Chondrocyte (in vitro differentiated cells): Measurements from ENCODE around the gene MFGE8. TPM values are rescaled to one million over a fixed set of nuclear protein-coding genes. Genes with fewer than 3 reads are reported as not detected.

Source experiments
- DNase-seq: peaks from one replicate; pipeline ENCODE4 v3.0.0; 2021; ENCODE audit warnings: mixed read lengths, low spot score
- H3K27ac Mint-ChIP-seq: one replicate; pipeline ENCODE4 v1.8.0; 2021; ENCODE audit warnings: mild to moderate bottlenecking, moderate library complexity, mixed read lengths; ENCODE audit not compliant: unreplicated experiment
- H3K27me3 Mint-ChIP-seq: 2 replicates; pipeline ENCODE4 v1.8.0; 2021; ENCODE audit warnings: low read depth, mixed read lengths
- H3K36me3 Mint-ChIP-seq: 2 replicates; pipeline ENCODE4 v1.8.0; 2021; ENCODE audit warnings: low read depth, mixed read lengths
- H3K4me1 Mint-ChIP-seq: 2 replicates; pipeline ENCODE4 v1.8.0; 2021; ENCODE audit warnings: low read depth, mild to moderate bottlenecking, mixed read lengths
- H3K4me3 Mint-ChIP-seq: one replicate; pipeline ENCODE4 v1.8.0; 2021; ENCODE audit warnings: mild to moderate bottlenecking, moderate library complexity, mixed read lengths; ENCODE audit not compliant: unreplicated experiment
- H3K9me3 Mint-ChIP-seq: 2 replicates; pipeline ENCODE4 v1.8.0; 2021; ENCODE audit warnings: low read depth, mixed read lengths
- total RNA-seq: library from RNA; stranded (reverse); gene quantifications from 3 replicates; pipeline ENCODE4 v1.2.1, GENCODE V29; 2021
- TF ChIP-seq, protein P1 (sequence below): fragments of 200-600 bp; sonication (generic); IDR thresholded peaks from 2 replicates; pipeline ENCODE4 v1.5.0; 2021; ENCODE audit warnings: antibody characterized with exemption, mild to moderate bottlenecking, moderate library complexity

The MFGE8 gene
- total RNA-seq, 1 donor from 2014 or later: 305 TPM

- TF ChIP-seq, protein P1, sequence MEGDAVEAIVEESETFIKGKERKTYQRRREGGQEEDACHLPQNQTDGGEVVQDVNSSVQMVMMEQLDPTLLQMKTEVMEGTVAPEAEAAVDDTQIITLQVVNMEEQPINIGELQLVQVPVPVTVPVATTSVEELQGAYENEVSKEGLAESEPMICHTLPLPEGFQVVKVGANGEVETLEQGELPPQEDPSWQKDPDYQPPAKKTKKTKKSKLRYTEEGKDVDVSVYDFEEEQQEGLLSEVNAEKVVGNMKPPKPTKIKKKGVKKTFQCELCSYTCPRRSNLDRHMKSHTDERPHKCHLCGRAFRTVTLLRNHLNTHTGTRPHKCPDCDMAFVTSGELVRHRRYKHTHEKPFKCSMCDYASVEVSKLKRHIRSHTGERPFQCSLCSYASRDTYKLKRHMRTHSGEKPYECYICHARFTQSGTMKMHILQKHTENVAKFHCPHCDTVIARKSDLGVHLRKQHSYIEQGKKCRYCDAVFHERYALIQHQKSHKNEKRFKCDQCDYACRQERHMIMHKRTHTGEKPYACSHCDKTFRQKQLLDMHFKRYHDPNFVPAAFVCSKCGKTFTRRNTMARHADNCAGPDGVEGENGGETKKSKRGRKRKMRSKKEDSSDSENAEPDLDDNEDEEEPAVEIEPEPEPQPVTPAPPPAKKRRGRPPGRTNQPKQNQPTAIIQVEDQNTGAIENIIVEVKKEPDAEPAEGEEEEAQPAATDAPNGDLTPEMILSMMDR: no peak
- H3K9me3 Mint-ChIP-seq: no peaks in the 10 kb centered on the region
- H3K4me1 Mint-ChIP-seq: peaks cover 57% of the 10 kb centered on the region
- peaks cover 13% of the 10 kb centered on the region for H3K36me3 Mint-ChIP-seq
- H3K4me3 Mint-ChIP-seq: no peak overlapping the region
- no peaks in the 10 kb centered on the region for H3K27me3 Mint-ChIP-seq
- peak overlapping the region; percentile 96 for H3K27ac Mint-ChIP-seq
- DNase-seq: no peak
Observed at GRCh38 chr15:88900982-88901418, 12.2 kb downstream of the MFGE8 start.

DNA sequence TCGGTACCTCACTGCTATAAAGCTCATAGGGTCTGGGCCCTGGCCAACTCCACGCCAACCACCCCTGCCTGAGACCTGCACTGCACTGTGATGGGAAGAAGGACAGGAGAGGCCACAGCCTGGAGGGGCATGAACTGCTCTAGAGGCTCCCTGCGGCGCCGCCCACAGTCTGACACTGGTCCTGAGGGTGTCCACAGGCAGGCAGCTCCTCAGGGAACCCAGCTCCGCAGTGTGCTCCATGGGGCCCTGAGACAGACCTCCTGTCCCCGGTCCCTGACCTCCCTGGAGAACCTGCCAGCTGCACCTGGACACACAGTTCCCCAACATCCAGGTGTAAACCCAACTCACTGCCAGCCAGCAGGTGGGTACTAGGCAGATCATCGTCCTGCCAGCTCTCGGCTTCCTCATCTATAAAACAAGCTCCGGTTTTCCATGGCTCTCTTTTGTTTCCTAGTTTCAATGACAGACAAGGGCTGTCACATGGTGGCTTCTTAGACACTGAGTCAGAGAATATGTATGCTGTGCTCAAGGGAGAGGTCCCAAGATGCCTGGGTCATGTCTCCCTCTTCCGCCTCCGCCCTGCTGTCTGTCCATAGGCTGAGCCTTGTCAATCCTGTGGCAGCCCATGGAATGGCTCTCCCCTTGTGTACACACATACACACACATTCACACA is 12.7 kb downstream of the MFGE8 start:
- H3K27ac Mint-ChIP-seq: peak overlapping the region; percentile 96
- peaks cover 12% of the 10 kb centered on the region for H3K36me3 Mint-ChIP-seq
- DNase-seq: no peak
- peaks cover 60% of the 10 kb centered on the region for H3K4me1 Mint-ChIP-seq
- no peaks in the 10 kb centered on the region for H3K27me3 Mint-ChIP-seq
- TF ChIP-seq, protein P1: no peak
- H3K9me3 Mint-ChIP-seq: no peaks in the 10 kb centered on the region
- peak overlapping the region; percentile 24 for H3K4me3 Mint-ChIP-seq

DNA sequence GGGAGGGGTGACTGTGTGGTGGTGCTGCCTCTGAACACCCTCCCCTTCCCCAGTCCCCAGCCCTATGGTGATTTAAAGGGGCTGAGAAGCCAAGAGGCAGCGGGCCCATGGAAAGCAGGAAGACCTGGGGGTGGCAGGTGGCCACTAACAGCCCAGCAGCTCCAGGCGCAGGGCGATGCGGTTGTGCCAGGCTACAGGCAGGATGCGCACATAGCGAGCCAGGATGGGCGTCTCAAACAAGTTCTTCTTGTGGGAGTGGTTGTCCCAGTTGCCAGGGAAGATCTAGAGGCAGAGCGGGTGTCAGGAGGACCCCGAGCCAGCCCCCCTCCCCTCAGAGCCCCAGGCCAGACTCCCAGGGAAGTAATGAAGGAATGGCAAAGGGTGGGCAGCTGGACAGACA is 13.9 kb downstream of the MFGE8 start:
- Mint-ChIP-seq H3K4me3 (no peak overlapping the region), H3K27ac (peak overlapping the region; percentile 49), H3K4me1 (peaks cover 55% of the 10 kb centered on the region), H3K9me3 (no peaks in the 10 kb centered on the region), H3K27me3 (no peaks in the 10 kb centered on the region), H3K36me3 (peaks cover 12% of the 10 kb centered on the region)
- TF ChIP-seq, protein P1: no peak
- no peak for DNase-seq

- DNase-seq: no peak
- H3K9me3 Mint-ChIP-seq: no peaks in the 10 kb centered on the region
- H3K36me3 Mint-ChIP-seq: peaks cover 12% of the 10 kb centered on the region
- peak overlapping the region; percentile 73 for H3K27ac Mint-ChIP-seq
- TF ChIP-seq, protein P1: no peak
- peaks cover 60% of the 10 kb centered on the region for H3K4me1 Mint-ChIP-seq
- no peaks in the 10 kb centered on the region for H3K27me3 Mint-ChIP-seq
- H3K4me3 Mint-ChIP-seq: no peak overlapping the region
Observed at GRCh38 chr15:88898736-88899135, 14.4 kb downstream of the MFGE8 start.

- no peaks in the 10 kb centered on the region for H3K9me3 Mint-ChIP-seq
- peak overlapping the region; percentile 91 for H3K27ac Mint-ChIP-seq
- TF ChIP-seq, protein P1: peak; percentile 83
- peaks cover 10% of the 10 kb centered on the region for H3K36me3 Mint-ChIP-seq
- peak overlapping the region; percentile 15 for H3K4me3 Mint-ChIP-seq
- peaks cover 60% of the 10 kb centered on the region for H3K4me1 Mint-ChIP-seq
- no peak for DNase-seq
- H3K27me3 Mint-ChIP-seq: no peaks in the 10 kb centered on the region
Observed at GRCh38 chr15:88897456-88898194, 15.6 kb downstream of the MFGE8 start.
